MV-4-11 (cell line): ENCODE results near the gene CACNG5.
A peak's percentile ranks its signal among the peaks of the same experiment; 100 is the strongest.

Source experiments
- DNase-seq: peaks from one replicate; lab custom pipeline; 2025; lab: John Stamatoyannopoulos, UW

Gene CACNG5

DNA sequence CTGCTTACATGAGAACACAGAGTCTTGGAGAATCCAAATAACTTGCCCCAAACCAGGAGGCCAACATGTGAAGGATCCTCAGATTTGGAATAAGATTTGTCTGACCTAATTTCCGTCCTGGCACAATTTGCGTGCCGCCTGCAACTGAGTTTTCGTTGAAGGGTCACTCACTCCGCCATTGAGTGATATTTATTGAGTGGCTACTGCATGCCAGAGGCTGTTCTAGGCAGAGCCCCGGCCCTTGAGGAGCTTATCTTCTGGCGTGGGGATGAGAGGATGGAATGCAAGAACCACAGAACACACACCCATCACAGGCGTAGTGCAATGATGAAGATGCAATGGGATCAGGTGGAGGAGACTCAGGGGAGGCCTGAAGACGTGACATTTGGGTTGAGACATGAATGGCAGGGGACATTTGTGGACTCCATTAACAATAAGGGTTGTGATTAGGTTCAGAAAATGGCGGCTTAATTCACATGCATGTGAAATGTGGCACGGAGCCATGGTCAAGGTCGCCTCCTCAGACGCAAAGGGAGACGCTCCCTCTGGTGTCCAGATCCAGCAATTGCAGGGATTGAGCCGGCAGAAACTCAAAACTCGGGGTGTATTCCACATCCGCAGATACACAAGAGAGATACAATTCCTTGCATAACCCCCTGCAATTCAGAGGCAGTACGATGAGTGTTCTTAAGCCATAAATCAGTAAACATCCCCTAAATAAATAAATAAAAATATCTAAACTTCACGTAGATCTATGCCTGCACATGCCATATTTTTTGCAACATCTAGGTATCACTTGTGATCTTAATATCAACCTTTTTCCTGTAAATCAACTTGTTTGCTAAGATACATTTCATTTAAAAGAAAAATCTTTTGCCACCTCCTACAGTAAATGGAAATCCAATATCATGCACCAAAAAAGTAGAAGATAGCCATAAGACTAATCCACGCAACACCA, 71.7 kb downstream of the CACNG5 start:
- peak; percentile 75 for DNase-seq

GRCh38 chr17:66909804-66910373, 75.0 kb downstream of the CACNG5 start:
- no peak for DNase-seq

GRCh38 chr17:66910651-66911285, 75.9 kb downstream of the CACNG5 start:
- DNase-seq: no peak

GRCh38 chr17:66915204-66915611, 80.3 kb downstream of the CACNG5 start:
- DNase-seq: peak; percentile 25

DNA sequence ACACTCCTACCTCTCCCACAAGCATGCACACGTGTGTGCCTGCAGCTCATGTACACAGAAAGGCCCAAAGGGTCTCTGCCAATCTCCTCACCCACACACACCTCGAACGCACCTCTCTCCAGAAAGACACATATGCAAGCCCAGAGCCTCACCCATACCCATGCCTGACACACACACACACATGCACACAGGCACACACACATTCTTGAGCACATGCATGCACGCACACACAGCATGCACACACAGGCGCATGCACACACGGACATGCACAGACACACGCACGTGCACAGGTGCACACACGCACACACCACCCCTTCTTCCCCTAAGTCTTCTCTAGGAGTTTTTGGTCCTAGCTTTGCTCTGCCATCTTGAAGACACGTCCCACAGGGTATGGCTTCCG, 80.9 kb downstream of the CACNG5 start:
- no peak for DNase-seq

GRCh38 chr17:66916946-66917345, 82.0 kb downstream of the CACNG5 start:
- DNase-seq: no peak

DNA sequence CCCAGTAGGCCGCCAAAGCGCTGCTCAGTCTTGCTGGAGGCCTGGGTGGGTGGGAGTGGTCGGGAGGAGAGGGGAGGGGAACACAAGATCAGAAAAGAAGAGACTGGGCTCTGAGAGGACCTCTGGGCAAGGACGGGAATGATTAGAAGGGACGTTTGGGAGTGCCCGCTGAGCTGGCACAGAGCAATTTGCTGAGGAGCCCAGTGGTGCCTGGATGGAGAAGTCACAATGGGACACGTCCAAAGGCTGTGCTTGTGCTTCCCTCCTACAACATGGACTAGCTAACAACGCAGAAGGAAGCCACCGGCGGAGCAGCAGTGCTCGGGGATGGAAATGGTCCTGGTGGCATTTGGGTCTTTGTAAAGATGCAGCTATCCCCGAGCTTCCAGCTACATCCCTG, 84.0 kb downstream of the CACNG5 start:
- no peak for DNase-seq

GRCh38 chr17:66920435-66920834, 85.5 kb downstream of the CACNG5 start:
- no peak for DNase-seq

GRCh38 chr17:66920950-66921349, 86.0 kb downstream of the CACNG5 start:
- DNase-seq: peak; percentile 17

GRCh38 chr17:66923886-66924285, 89.0 kb downstream of the CACNG5 start:
- DNase-seq: no peak

- DNase-seq: no peak
These were observed 91.0 kb downstream of the CACNG5 start for GRCh38 chr17:66925811-66926500.

DNA sequence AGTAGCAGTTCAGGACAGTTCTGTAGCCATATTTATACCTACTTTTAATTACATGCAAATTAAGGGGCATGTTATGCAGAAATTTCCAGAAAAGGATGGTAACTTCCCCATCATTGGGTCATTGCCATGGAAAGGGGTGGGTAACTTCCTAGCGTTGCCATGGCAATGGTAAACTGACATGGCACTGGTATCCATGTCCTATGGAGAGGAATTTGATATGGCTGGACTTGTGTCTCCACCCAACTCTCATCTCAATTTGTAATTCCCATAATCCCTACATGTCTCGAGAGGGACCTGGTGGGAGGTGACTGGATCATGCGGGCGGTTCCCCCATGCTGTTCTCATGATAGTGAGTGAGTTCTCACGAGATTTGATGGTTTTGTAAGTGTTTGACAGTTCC, 94.0 kb downstream of the CACNG5 start:
- DNase-seq: no peak

DNA sequence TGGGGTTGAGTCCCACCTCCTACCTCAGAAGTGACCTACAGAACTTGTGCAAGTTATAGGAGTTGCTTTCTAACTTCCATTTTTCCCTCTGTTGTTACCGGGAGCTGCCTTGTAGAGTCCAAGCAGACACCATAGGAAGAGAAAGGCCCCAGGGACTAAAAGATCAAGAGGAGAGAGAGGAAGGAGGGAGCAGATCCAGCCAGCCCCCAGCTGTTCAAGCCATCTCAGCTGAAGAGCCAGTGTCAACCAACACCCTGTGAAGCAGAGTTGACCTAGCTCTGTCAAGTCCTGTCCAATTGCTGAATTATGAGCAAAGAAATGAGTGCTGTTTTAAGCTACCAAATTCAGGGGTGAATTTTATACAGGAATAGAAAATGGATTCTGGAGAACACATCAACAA, 94.7 kb downstream of the CACNG5 start:
- no peak for DNase-seq

- no peak for DNase-seq
These were observed 96.0 kb downstream of the CACNG5 start for GRCh38 chr17:66930933-66931332.

- DNase-seq: no peak
These were observed 97.4 kb downstream of the CACNG5 start for GRCh38 chr17:66932311-66932710.

- no peak for DNase-seq
These were observed 99.1 kb downstream of the CACNG5 start for GRCh38 chr17:66934040-66934439.
